Prostate gland (tissue), 2 donors: ENCODE results near the gene SGCD.

Experiments
- CTCF ChIP-seq, 4 experiments: fragments of 200-600 bp in 2 of 4; fragments of 450-650 bp in 2 of 4; sonication (generic) in 2 of 4; IDR thresholded peaks; 1 replicate in 3 of 4; 2 replicates in 1 of 4; pipeline ENCODE4 v1.5.1; 2016 to 2019; ENCODE audit warnings: antibody characterized with exemption in 4 of 4, mild to moderate bottlenecking in 2 of 4, moderate library complexity in 2 of 4
- POLR2A ChIP-seq: fragments of 450-650 bp; IDR thresholded peaks from one replicate; pipeline ENCODE4 v1.6.1; 2016; ENCODE audit warnings: antibody characterized with exemption, mild to moderate bottlenecking
- POLR2AphosphoS5 ChIP-seq: sonication (generic); formaldehyde crosslinking; IDR thresholded peaks from one replicate; pipeline ENCODE4 v1.6.1; 2017; ENCODE audit warnings: antibody characterized with exemption

- TF ChIP-seq POLR2A (no peak), CTCF (IDR thresholded peaks at IDR 0.05) (no peak), POLR2AphosphoS5 (no peak)
Observed at GRCh38 chr5:156758011-156758791, 431.2 kb downstream of the SGCD start.
